ENCODE data around the gene RAB11A.

DNA sequence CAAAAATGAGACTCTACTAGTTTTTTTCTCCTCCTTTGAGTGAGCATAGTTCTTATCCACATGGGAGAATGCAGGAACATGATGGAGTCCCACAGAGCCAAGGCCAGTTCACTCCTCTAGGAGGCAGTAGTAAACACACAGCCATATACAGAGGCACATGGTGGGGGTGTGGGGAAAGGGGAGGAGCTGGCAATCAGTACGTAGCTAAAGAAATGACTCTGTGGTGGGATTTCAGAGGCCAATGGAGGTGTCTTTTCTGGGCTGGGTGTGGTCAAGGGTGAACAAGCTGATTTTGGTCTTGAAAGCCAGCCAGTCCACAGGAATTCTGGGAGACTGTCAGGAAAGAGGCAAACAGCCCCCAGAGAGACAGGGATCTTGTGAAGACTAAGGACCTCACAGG is 6.6 kb upstream of the RAB11A start:
- TF ChIP-seq, protein P1, sequence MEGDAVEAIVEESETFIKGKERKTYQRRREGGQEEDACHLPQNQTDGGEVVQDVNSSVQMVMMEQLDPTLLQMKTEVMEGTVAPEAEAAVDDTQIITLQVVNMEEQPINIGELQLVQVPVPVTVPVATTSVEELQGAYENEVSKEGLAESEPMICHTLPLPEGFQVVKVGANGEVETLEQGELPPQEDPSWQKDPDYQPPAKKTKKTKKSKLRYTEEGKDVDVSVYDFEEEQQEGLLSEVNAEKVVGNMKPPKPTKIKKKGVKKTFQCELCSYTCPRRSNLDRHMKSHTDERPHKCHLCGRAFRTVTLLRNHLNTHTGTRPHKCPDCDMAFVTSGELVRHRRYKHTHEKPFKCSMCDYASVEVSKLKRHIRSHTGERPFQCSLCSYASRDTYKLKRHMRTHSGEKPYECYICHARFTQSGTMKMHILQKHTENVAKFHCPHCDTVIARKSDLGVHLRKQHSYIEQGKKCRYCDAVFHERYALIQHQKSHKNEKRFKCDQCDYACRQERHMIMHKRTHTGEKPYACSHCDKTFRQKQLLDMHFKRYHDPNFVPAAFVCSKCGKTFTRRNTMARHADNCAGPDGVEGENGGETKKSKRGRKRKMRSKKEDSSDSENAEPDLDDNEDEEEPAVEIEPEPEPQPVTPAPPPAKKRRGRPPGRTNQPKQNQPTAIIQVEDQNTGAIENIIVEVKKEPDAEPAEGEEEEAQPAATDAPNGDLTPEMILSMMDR (conservative IDR thresholded peaks at IDR 0.05; ENCODE audit: low read length) = peak; percentile 87
- TF ChIP-seq EZH2phosphoT487 (IDR thresholded peaks at IDR 0.05; ENCODE audit: borderline replicate concordance, low read depth, low read length) = no peak

All from OCI-LY7 (cell line).